ENCODE data around the gene PTHLH. TPM values are rescaled to one million over a fixed set of nuclear protein-coding genes. Genes with fewer than 3 reads are reported as not detected.
A peak's percentile ranks its signal among the peaks of the same experiment; 100 is the strongest.

The PTHLH gene
- total RNA-seq, 1 donor from 2014 or later, result 82.1 TPM

DNA sequence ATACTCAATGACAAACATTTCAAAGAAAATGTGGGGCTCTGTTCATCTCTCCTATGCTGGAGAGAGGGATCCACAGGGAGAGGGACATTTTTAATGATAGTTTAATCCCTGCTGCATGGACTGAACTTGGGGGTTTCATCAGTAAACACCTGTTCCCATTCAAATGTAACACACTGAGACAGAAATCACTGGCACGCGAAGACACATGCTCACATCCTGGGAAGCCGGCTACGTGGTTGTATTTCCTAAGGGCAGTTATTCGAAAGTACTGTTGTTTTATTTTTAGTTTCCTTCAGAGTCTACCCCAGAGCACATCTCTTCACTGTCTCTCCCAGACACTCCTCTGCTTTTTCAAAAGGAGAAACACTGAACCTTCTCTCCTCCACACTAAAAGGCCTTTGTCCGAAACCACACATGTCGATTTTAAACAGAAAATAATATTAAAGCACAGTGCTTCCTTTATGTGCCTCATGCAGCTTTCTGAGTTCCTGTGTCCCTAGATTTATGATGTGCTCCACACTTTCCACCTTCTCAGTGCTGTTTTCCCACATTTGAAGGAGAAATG, 52.8 kb downstream of the PTHLH start:
- DNase-seq (ENCODE audit: low read depth) (no peak), FAIRE-seq (no peak)
- Histone ChIP-seq H3K27me3 (ENCODE audit: control insufficient read depth, insufficient read depth, low read length) (no peaks in the 10 kb centered on the region), H3K4me3 (ENCODE audit: low read depth, low read length) (no peak overlapping the region), H3K36me3 (ENCODE audit: control insufficient read depth, insufficient read depth, low read length) (no peaks in the 10 kb centered on the region)
- TF ChIP-seq, protein P1, sequence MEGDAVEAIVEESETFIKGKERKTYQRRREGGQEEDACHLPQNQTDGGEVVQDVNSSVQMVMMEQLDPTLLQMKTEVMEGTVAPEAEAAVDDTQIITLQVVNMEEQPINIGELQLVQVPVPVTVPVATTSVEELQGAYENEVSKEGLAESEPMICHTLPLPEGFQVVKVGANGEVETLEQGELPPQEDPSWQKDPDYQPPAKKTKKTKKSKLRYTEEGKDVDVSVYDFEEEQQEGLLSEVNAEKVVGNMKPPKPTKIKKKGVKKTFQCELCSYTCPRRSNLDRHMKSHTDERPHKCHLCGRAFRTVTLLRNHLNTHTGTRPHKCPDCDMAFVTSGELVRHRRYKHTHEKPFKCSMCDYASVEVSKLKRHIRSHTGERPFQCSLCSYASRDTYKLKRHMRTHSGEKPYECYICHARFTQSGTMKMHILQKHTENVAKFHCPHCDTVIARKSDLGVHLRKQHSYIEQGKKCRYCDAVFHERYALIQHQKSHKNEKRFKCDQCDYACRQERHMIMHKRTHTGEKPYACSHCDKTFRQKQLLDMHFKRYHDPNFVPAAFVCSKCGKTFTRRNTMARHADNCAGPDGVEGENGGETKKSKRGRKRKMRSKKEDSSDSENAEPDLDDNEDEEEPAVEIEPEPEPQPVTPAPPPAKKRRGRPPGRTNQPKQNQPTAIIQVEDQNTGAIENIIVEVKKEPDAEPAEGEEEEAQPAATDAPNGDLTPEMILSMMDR (IDR thresholded peaks at IDR 0.05; ENCODE audit: insufficient read depth, low read length, severe bottlenecking), result no peak

DNA sequence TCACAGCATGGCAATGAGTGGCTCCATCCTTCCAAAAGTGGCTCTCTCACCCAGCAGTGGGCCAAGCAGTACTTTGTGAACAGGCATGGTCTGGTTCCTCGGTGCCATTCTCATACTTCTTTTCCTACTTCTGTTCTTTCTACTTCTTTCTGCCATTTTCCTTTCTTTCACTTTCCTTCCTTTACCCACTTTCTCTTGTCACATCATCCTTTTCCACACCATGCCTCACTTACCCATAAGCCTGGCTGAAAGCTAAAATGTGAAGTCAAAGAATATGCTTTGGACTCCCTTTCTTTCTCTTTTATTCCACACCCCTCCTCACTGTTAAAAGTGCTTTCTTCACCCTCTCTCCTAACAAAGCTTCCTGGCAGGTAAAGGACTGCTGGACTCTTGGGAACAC, 57.0 kb downstream of the PTHLH start:
- FAIRE-seq (no peak), DNase-seq (ENCODE audit: low read depth) (no peak)
- TF ChIP-seq, protein P1 (IDR thresholded peaks at IDR 0.05; ENCODE audit: insufficient read depth, low read length, severe bottlenecking), result no peak
- Histone ChIP-seq H3K27me3 (ENCODE audit: control insufficient read depth, insufficient read depth, low read length) (no peaks in the 10 kb centered on the region), H3K4me3 (ENCODE audit: low read depth, low read length) (no peak overlapping the region), H3K36me3 (ENCODE audit: control insufficient read depth, insufficient read depth, low read length) (no peaks in the 10 kb centered on the region)

DNA sequence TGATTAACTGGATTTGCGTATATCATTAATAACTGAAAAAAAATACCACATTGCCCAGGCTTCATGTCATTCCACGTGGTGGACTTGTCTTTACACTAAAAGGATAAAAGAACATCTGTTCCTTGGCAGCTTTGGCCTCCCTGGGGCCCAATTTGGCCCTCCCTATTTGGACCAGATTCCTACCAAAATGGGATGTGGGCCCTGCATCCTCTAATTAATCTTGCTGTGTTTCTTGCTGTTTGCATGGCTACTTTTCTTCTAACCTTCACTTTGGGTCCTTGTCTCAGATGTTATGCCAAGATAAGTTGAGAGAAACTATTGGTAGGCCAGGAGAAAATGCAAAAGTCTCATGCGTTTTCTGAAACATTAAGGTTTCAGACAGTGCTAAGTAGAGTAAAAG, 57.5 kb downstream of the PTHLH start:
- Histone ChIP-seq H3K4me3 (ENCODE audit: low read depth, low read length) (no peak overlapping the region), H3K36me3 (ENCODE audit: control insufficient read depth, insufficient read depth, low read length) (no peaks in the 10 kb centered on the region), H3K27me3 (ENCODE audit: control insufficient read depth, insufficient read depth, low read length) (no peaks in the 10 kb centered on the region)
- FAIRE-seq (no peak), DNase-seq (ENCODE audit: low read depth) (no peak)
- TF ChIP-seq, protein P1 (IDR thresholded peaks at IDR 0.05; ENCODE audit: insufficient read depth, low read length, severe bottlenecking), result no peak

DNA sequence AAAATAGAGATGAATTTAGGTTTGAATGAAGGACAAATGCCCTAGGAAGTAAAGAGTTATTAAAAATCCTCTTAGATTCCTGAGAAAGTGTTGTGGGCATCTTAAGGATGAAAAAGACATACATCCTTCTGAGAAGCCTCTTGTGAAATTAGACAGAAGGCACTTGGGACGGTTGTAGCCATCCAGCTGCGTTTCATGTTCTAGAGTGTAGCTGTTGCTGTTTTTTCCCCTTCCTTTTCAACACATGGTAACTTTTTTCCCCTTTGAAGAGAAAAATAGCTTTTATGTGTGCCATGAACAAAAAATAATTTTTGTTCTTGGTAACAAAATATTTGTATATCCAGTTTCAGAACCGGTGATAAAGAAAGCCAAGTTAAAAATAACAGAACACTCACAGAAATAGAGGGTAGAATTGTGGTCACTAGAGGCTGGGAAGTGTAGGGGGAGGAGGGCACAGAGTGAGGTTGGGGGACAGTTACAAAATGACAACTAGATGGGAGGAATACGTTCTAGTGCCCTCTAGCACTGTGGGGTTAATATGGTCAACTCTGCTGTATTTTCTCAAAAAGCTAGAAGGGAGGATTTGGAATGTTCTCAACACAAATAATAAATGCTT, 58.4 kb downstream of the PTHLH start:
- Histone ChIP-seq H3K4me3 (ENCODE audit: low read depth, low read length) (no peak overlapping the region), H3K36me3 (ENCODE audit: control insufficient read depth, insufficient read depth, low read length) (no peaks in the 10 kb centered on the region), H3K27me3 (ENCODE audit: control insufficient read depth, insufficient read depth, low read length) (no peaks in the 10 kb centered on the region)
- DNase-seq (ENCODE audit: low read depth) (no peak), FAIRE-seq (no peak)
- TF ChIP-seq, protein P1 (IDR thresholded peaks at IDR 0.05; ENCODE audit: insufficient read depth, low read length, severe bottlenecking), result no peak

DNA sequence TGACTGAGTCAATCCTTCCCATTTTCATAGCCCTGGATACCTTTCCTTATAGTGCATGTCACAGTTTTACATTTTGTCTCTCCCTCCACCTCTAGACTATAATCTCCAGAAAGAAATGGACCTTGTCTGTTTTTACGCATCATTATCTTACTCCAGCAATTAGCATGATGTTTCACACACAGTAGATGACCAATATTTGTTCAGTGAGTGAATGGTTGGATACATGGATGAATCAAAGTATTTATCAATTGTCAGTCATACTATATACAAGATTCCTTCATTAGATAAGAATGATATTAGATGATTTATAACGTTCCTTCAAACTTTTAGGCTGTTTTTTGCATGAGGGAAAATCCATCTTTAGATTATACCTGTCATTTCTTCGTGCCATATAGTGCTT, 61.1 kb downstream of the PTHLH start:
- no peak for FAIRE-seq

More for the DNA sequence above, 61.1 kb downstream of the PTHLH start:
- H3K4me3 ChIP-seq (ENCODE audit: low read depth, low read length), result no peak overlapping the region
- no peaks in the 10 kb centered on the region for H3K27me3 ChIP-seq (ENCODE audit: control insufficient read depth, insufficient read depth, low read length)
- peak; percentile 25 for DNase-seq (ENCODE audit: low read depth)
- H3K36me3 ChIP-seq (ENCODE audit: control insufficient read depth, insufficient read depth, low read length), result no peaks in the 10 kb centered on the region
- TF ChIP-seq, protein P1 (IDR thresholded peaks at IDR 0.05; ENCODE audit: insufficient read depth, low read length, severe bottlenecking), result no peak

Other genes with a start within 250 kb of the PTHLH start
- gene KLHL42, start 192.5 kb downstream of the PTHLH start, total RNA-seq, result 21.3 and 22.7 TPM in 2 replicates
- gene MANSC4, start 192.5 kb downstream of the PTHLH start, total RNA-seq, result not detected in 2 replicates
- 26.3 and 30.0 TPM in 2 replicates for gene CCDC91, start 217.7 kb upstream of the PTHLH start, total RNA-seq

Measured in bronchial epithelial cell (primary cell).